DMS53 (cell line): ENCODE measurements around the gene TCIRG1.
"Not testable (repeated sequence)": the region's sequence is repeated elsewhere in the genome, so short reads cannot be mapped to it uniquely, and the experiment has no call there.

Source experiments
- DNase-seq: peaks from one replicate; lab custom pipeline; 2025; lab: John Stamatoyannopoulos, UW

TCIRG1 gene

GRCh38 chr11:68083517-68083916, 44.7 kb downstream of the TCIRG1 start:
- DNase-seq, result no peak

- no peak for DNase-seq
Measured at GRCh38 chr11:68089679-68090078, 50.9 kb downstream of the TCIRG1 start.

GRCh38 chr11:68090287-68090686, 51.5 kb downstream of the TCIRG1 start:
- no peak for DNase-seq

GRCh38 chr11:68090706-68091105, 51.9 kb downstream of the TCIRG1 start:
- DNase-seq, result no peak

GRCh38 chr11:68092411-68092810, 53.6 kb downstream of the TCIRG1 start:
- DNase-seq, result no peak

GRCh38 chr11:68092946-68093345, 54.1 kb downstream of the TCIRG1 start:
- not testable (repeated sequence) for DNase-seq

- no peak for DNase-seq
Measured at GRCh38 chr11:68093565-68093964, 54.7 kb downstream of the TCIRG1 start.

- no peak for DNase-seq
Measured at GRCh38 chr11:68096962-68097361, 58.1 kb downstream of the TCIRG1 start.

GRCh38 chr11:68099057-68099456, 60.2 kb downstream of the TCIRG1 start:
- no peak for DNase-seq

GRCh38 chr11:68099474-68100405, 60.9 kb downstream of the TCIRG1 start:
- peak; percentile 52 for DNase-seq
